Measurements from ENCODE around the gene DCC.

Gene DCC

GRCh38 chr18:53534203-53534602 lies 1194.2 kb downstream of the DCC start:
- H3K4me1 ChIP-seq, result no peaks in the 10 kb centered on the region
- H3K27ac ChIP-seq, result no peak overlapping the region
- no peak for DNase-seq
- H3K9me3 ChIP-seq, result no peaks in the 10 kb centered on the region
- H3K4me3 ChIP-seq, result no peak overlapping the region
- TF ChIP-seq CTCF (IDR thresholded peaks at IDR 0.05), result no peak
- H3K36me3 ChIP-seq, result no peaks in the 10 kb centered on the region
- intact Hi-C loops (cut with DNase I; ENCODE audit: low total_unique reads), result no loop called here
- no peaks in the 10 kb centered on the region for H3K27me3 ChIP-seq

DNA sequence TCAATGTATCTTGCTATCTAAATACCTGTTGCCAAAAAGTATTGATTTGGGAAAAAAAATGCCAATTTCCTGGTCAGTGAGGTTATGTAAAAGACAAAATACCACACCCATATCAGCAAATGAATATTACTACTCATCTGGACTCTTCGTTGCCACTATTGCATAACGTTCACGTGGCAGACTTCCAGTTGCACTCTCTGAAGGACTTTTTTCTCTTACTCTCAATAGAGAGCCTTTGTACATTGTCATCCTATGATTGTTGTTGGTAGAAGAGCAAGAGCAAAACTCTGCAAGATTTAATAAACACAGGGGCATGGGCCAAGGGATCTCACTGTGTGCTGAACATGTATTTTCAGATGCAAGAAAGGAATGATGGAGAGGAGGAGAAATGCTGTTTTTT lies 1194.7 kb downstream of the DCC start:
- intact Hi-C loops (cut with DNase I; ENCODE audit: low total_unique reads), result no loop called here
- no peaks in the 10 kb centered on the region for H3K9me3 ChIP-seq
- H3K4me1 ChIP-seq, result no peaks in the 10 kb centered on the region
- DNase-seq, result peak in 1 of 2 donors; percentile 35
- TF ChIP-seq CTCF (IDR thresholded peaks at IDR 0.05), result no peak
- no peaks in the 10 kb centered on the region for H3K36me3 ChIP-seq
- no peak overlapping the region for H3K27ac ChIP-seq
- no peaks in the 10 kb centered on the region for H3K27me3 ChIP-seq
- no peak overlapping the region for H3K4me3 ChIP-seq

GRCh38 chr18:53536908-53537307 lies 1196.9 kb downstream of the DCC start:
- Histone ChIP-seq H3K4me1 (no peaks in the 10 kb centered on the region), H3K36me3 (no peaks in the 10 kb centered on the region), H3K9me3 (no peaks in the 10 kb centered on the region), H3K27ac (no peak overlapping the region), H3K27me3 (no peaks in the 10 kb centered on the region), H3K4me3 (no peak overlapping the region)
- intact Hi-C loops (cut with DNase I; ENCODE audit: low total_unique reads), result no loop called here
- TF ChIP-seq CTCF (IDR thresholded peaks at IDR 0.05), result no peak
- no peak for DNase-seq

DNA sequence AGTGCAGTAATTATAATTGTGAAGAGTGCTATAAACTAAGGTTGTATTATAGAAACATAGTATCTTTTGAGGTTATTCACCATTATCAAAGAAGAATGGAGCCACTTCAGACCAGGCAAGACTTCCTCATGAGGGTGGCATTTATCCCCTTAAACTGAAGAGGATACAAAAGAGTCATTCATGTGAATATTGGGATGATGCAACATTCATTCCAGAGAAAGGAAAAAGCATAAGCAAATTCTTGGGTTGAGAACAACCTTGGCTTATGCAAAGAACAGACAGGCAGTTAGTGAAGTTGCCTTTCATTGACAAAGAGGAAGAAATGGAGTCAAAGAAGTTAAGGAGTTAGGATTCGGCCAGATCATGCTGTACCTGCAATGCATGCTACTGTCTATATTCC lies 1201.9 kb downstream of the DCC start:
- Histone ChIP-seq H3K4me1 (no peaks in the 10 kb centered on the region), H3K36me3 (no peaks in the 10 kb centered on the region), H3K4me3 (no peak overlapping the region), H3K9me3 (no peaks in the 10 kb centered on the region), H3K27me3 (no peaks in the 10 kb centered on the region), H3K27ac (no peak overlapping the region)
- TF ChIP-seq CTCF (IDR thresholded peaks at IDR 0.05), result no peak
- intact Hi-C loops (cut with DNase I; ENCODE audit: low total_unique reads), result no loop called here
- DNase-seq, result no peak

DNA sequence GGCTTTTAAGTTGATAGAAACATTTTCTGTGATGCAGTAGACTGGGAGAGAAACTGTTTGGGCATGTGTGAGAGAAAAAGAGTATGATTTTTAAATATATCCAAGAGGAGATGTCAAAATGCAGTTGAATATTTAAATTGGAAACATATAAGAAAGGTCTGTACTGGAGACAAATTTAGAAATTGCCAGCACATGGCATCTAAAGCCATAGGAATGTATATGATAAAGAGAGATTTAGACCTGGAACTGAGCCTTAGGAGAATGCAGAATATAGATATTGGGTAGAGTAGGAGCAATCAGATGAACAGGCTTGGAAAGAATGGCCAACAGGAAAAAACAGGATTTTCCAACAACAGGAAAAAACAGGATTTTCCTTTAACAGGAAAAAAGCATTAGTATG lies 1203.7 kb downstream of the DCC start:
- H3K4me3 ChIP-seq, result no peak overlapping the region
- no peak for DNase-seq
- no peak for TF ChIP-seq CTCF (IDR thresholded peaks at IDR 0.05)
- no peaks in the 10 kb centered on the region for H3K36me3 ChIP-seq
- no peaks in the 10 kb centered on the region for H3K9me3 ChIP-seq
- H3K27me3 ChIP-seq, result no peaks in the 10 kb centered on the region
- H3K27ac ChIP-seq, result no peak overlapping the region
- H3K4me1 ChIP-seq, result no peaks in the 10 kb centered on the region
- intact Hi-C loops (cut with DNase I; ENCODE audit: low total_unique reads), result no loop called here

GRCh38 chr18:53544917-53545316 lies 1204.9 kb downstream of the DCC start:
- no peak for DNase-seq
- no peak for TF ChIP-seq CTCF (IDR thresholded peaks at IDR 0.05)
- intact Hi-C loops (cut with DNase I; ENCODE audit: low total_unique reads), result no loop called here
- no peak overlapping the region for H3K4me3 ChIP-seq
- no peak overlapping the region for H3K27ac ChIP-seq
- H3K4me1 ChIP-seq, result no peaks in the 10 kb centered on the region
- H3K9me3 ChIP-seq, result no peaks in the 10 kb centered on the region
- H3K27me3 ChIP-seq, result no peaks in the 10 kb centered on the region
- H3K36me3 ChIP-seq, result no peaks in the 10 kb centered on the region

All from tibial artery (tissue), 4 donors.